Stimulated activated memory B cell treated with anti-CD40 and anti-IgM and Interleukin-4, amounts not matched to agents 10 μg/mL and 1 μg/mL and 100 μg/mL, for 72 hours (primary cell): ENCODE results near the gene NELL1.

Experiments used
- ATAC-seq: fragments of 150-1000 bp; cut with Tn5 transposase; 2 replicates; pipeline ENCODE4 v1.10.0; 2021
- H3K27ac Mint-ChIP-seq: one replicate; pipeline ENCODE4 v1.8.0; 2022; ENCODE audit warnings: mild to moderate bottlenecking, mixed read lengths
- H3K27me3 Mint-ChIP-seq: one replicate; pipeline ENCODE4 v1.8.0; 2022; ENCODE audit warnings: mixed read lengths
- H3K36me3 Mint-ChIP-seq: one replicate; pipeline ENCODE4 v1.8.0; 2022; ENCODE audit warnings: mixed read lengths
- H3K4me1 Mint-ChIP-seq: one replicate; pipeline ENCODE4 v1.8.0; 2022; ENCODE audit warnings: mixed read lengths
- H3K4me3 Mint-ChIP-seq: one replicate; pipeline ENCODE4 v1.8.0; 2022; ENCODE audit warnings: mild to moderate bottlenecking, moderate library complexity, mixed read lengths
- H3K9me3 Mint-ChIP-seq: one replicate; pipeline ENCODE4 v1.8.0; 2022; ENCODE audit warnings: mixed read lengths

The NELL1 gene

GRCh38 chr11:20980736-20981135, 311.4 kb downstream of the NELL1 start:
- H3K27me3 Mint-ChIP-seq: no peaks in the 10 kb centered on the region
- peaks cover 6% of the 10 kb centered on the region for H3K9me3 Mint-ChIP-seq
- H3K36me3 Mint-ChIP-seq: no peaks in the 10 kb centered on the region
- no peak for ATAC-seq
- H3K27ac Mint-ChIP-seq: no peak overlapping the region
- no peak overlapping the region for H3K4me3 Mint-ChIP-seq
- H3K4me1 Mint-ChIP-seq: no peaks in the 10 kb centered on the region

GRCh38 chr11:20990447-20990846, 321.1 kb downstream of the NELL1 start:
- Mint-ChIP-seq H3K9me3 (peaks cover 4% of the 10 kb centered on the region), H3K4me3 (no peak overlapping the region), H3K27me3 (no peaks in the 10 kb centered on the region), H3K27ac (no peak overlapping the region), H3K4me1 (no peaks in the 10 kb centered on the region), H3K36me3 (no peaks in the 10 kb centered on the region)
- ATAC-seq: no peak

GRCh38 chr11:20991471-20991870, 322.1 kb downstream of the NELL1 start:
- no peak overlapping the region for H3K27ac Mint-ChIP-seq
- no peak for ATAC-seq
- H3K9me3 Mint-ChIP-seq: peaks cover 4% of the 10 kb centered on the region
- H3K27me3 Mint-ChIP-seq: no peaks in the 10 kb centered on the region
- H3K4me1 Mint-ChIP-seq: no peaks in the 10 kb centered on the region
- no peaks in the 10 kb centered on the region for H3K36me3 Mint-ChIP-seq
- H3K4me3 Mint-ChIP-seq: no peak overlapping the region

- no peaks in the 10 kb centered on the region for H3K36me3 Mint-ChIP-seq
- H3K4me1 Mint-ChIP-seq: no peaks in the 10 kb centered on the region
- no peaks in the 10 kb centered on the region for H3K27me3 Mint-ChIP-seq
- H3K27ac Mint-ChIP-seq: no peak overlapping the region
- H3K4me3 Mint-ChIP-seq: no peak overlapping the region
- no peak for ATAC-seq
- peaks cover 4% of the 10 kb centered on the region for H3K9me3 Mint-ChIP-seq
These were observed 337.9 kb downstream of the NELL1 start for GRCh38 chr11:21007297-21007696.

GRCh38 chr11:21018248-21018647, 348.9 kb downstream of the NELL1 start:
- Mint-ChIP-seq H3K4me1 (no peaks in the 10 kb centered on the region), H3K4me3 (no peak overlapping the region), H3K36me3 (no peaks in the 10 kb centered on the region), H3K27ac (no peak overlapping the region), H3K9me3 (peaks cover 3% of the 10 kb centered on the region), H3K27me3 (no peaks in the 10 kb centered on the region)
- ATAC-seq: no peak

GRCh38 chr11:21026685-21027084, 357.3 kb downstream of the NELL1 start:
- Mint-ChIP-seq H3K36me3 (no peaks in the 10 kb centered on the region), H3K4me1 (no peaks in the 10 kb centered on the region), H3K9me3 (no peaks in the 10 kb centered on the region), H3K4me3 (no peak overlapping the region), H3K27me3 (no peaks in the 10 kb centered on the region), H3K27ac (no peak overlapping the region)
- ATAC-seq: no peak

- Mint-ChIP-seq H3K9me3 (peaks cover 4% of the 10 kb centered on the region), H3K36me3 (no peaks in the 10 kb centered on the region), H3K4me1 (no peaks in the 10 kb centered on the region), H3K27me3 (no peaks in the 10 kb centered on the region), H3K4me3 (no peak overlapping the region), H3K27ac (no peak overlapping the region)
- no peak for ATAC-seq
These were observed 368.5 kb downstream of the NELL1 start for GRCh38 chr11:21037850-21038249.

GRCh38 chr11:21038801-21039200, 369.4 kb downstream of the NELL1 start:
- H3K27me3 Mint-ChIP-seq: no peaks in the 10 kb centered on the region
- H3K36me3 Mint-ChIP-seq: no peaks in the 10 kb centered on the region
- peaks cover 4% of the 10 kb centered on the region for H3K9me3 Mint-ChIP-seq
- ATAC-seq: no peak
- no peak overlapping the region for H3K27ac Mint-ChIP-seq
- H3K4me1 Mint-ChIP-seq: no peaks in the 10 kb centered on the region
- no peak overlapping the region for H3K4me3 Mint-ChIP-seq

GRCh38 chr11:21040630-21041029, 371.2 kb downstream of the NELL1 start:
- Mint-ChIP-seq H3K9me3 (peaks cover 4% of the 10 kb centered on the region), H3K27me3 (no peaks in the 10 kb centered on the region), H3K27ac (no peak overlapping the region), H3K4me3 (no peak overlapping the region), H3K4me1 (no peaks in the 10 kb centered on the region), H3K36me3 (no peaks in the 10 kb centered on the region)
- no peak for ATAC-seq

GRCh38 chr11:21048626-21049025, 379.2 kb downstream of the NELL1 start:
- Mint-ChIP-seq H3K4me1 (no peaks in the 10 kb centered on the region), H3K4me3 (no peak overlapping the region), H3K9me3 (peaks cover 6% of the 10 kb centered on the region), H3K27me3 (no peaks in the 10 kb centered on the region), H3K27ac (no peak overlapping the region), H3K36me3 (no peaks in the 10 kb centered on the region)
- no peak for ATAC-seq

- Mint-ChIP-seq H3K4me1 (no peaks in the 10 kb centered on the region), H3K9me3 (peaks cover 6% of the 10 kb centered on the region)
These were observed 384.1 kb downstream of the NELL1 start for GRCh38 chr11:21053466-21053865.

GRCh38 chr11:21056644-21057043, 387.3 kb downstream of the NELL1 start:
- Mint-ChIP-seq H3K36me3 (no peaks in the 10 kb centered on the region), H3K4me3 (no peak overlapping the region), H3K27ac (no peak overlapping the region), H3K27me3 (no peaks in the 10 kb centered on the region), H3K9me3 (peaks cover 5% of the 10 kb centered on the region), H3K4me1 (no peaks in the 10 kb centered on the region)
- no peak for ATAC-seq

More at GRCh38 chr11:21053466-21053865, 384.1 kb downstream of the NELL1 start:
- Mint-ChIP-seq H3K4me3 (no peak overlapping the region), H3K27ac (no peak overlapping the region), H3K27me3 (no peaks in the 10 kb centered on the region), H3K36me3 (no peaks in the 10 kb centered on the region)
- no peak for ATAC-seq

GRCh38 chr11:21059879-21060278, 390.5 kb downstream of the NELL1 start:
- H3K4me3 Mint-ChIP-seq: no peak overlapping the region
- no peak for ATAC-seq
- no peaks in the 10 kb centered on the region for H3K4me1 Mint-ChIP-seq

GRCh38 chr11:21066030-21066429, 396.6 kb downstream of the NELL1 start:
- no peaks in the 10 kb centered on the region for H3K27me3 Mint-ChIP-seq
- no peak for ATAC-seq
- H3K9me3 Mint-ChIP-seq: no peaks in the 10 kb centered on the region
- no peak overlapping the region for H3K27ac Mint-ChIP-seq
- no peaks in the 10 kb centered on the region for H3K36me3 Mint-ChIP-seq
- no peak overlapping the region for H3K4me3 Mint-ChIP-seq
- H3K4me1 Mint-ChIP-seq: no peaks in the 10 kb centered on the region

More at GRCh38 chr11:21059879-21060278, 390.5 kb downstream of the NELL1 start:
- Mint-ChIP-seq H3K27ac (no peak overlapping the region), H3K27me3 (no peaks in the 10 kb centered on the region), H3K36me3 (no peaks in the 10 kb centered on the region), H3K9me3 (no peaks in the 10 kb centered on the region)

- H3K36me3 Mint-ChIP-seq: no peaks in the 10 kb centered on the region
- no peak for ATAC-seq
- H3K4me1 Mint-ChIP-seq: no peaks in the 10 kb centered on the region
- H3K9me3 Mint-ChIP-seq: peaks cover 2% of the 10 kb centered on the region
- no peak overlapping the region for H3K4me3 Mint-ChIP-seq
- no peaks in the 10 kb centered on the region for H3K27me3 Mint-ChIP-seq
- H3K27ac Mint-ChIP-seq: no peak overlapping the region
These were observed 399.5 kb downstream of the NELL1 start for GRCh38 chr11:21068886-21069285.

GRCh38 chr11:21069909-21070308, 400.5 kb downstream of the NELL1 start:
- H3K36me3 Mint-ChIP-seq: no peaks in the 10 kb centered on the region
- H3K9me3 Mint-ChIP-seq: peaks cover 2% of the 10 kb centered on the region
- no peak overlapping the region for H3K4me3 Mint-ChIP-seq
- no peak overlapping the region for H3K27ac Mint-ChIP-seq
- H3K4me1 Mint-ChIP-seq: no peaks in the 10 kb centered on the region
- H3K27me3 Mint-ChIP-seq: no peaks in the 10 kb centered on the region
- ATAC-seq: no peak

- Mint-ChIP-seq H3K27me3 (no peaks in the 10 kb centered on the region), H3K9me3 (peaks cover 2% of the 10 kb centered on the region), H3K36me3 (no peaks in the 10 kb centered on the region), H3K27ac (no peak overlapping the region), H3K4me1 (no peaks in the 10 kb centered on the region), H3K4me3 (no peak overlapping the region)
- no peak for ATAC-seq
These were observed 403.2 kb downstream of the NELL1 start for GRCh38 chr11:21072558-21072957.
